GM18951 (cell line): ENCODE measurements around the gene ACBD7.

Experiments used
- POLR2A ChIP-seq: IDR thresholded peaks from 4 replicates; pipeline ENCODE4 v1.6.1; 2011; ENCODE audit warnings: mild to moderate bottlenecking; ENCODE audit not compliant: insufficient read length, insufficient read depth; ENCODE audit errors: extremely low read depth
- in situ Hi-C: fragments of 300-500 bp; cut with MboI; formaldehyde crosslinking; loops from one replicate; pipeline ENCODE4 v1.12.0; 2022; ENCODE audit warnings: low sequenced_read_pairs, mixed read lengths, inconsistent platforms; ENCODE audit not compliant: unreplicated experiment

ACBD7 gene

DNA sequence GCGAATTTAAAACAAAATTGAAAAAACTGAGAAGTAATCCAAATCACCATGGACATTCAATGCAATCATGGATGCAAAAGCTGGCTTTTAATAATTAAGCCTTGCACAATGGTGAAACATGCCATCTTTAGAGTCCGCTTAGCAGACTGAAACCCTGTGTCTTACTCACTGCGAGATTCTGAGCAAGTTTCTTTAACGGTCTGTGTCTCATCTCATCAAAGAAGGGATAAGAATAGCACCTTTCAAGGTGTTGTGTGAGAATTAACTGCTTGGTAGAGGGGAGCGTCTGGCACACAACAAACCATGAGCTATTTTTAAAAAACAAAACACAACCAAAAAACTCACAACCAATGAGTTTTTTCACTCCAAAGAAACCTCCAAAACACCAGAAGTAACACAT is 21.4 kb downstream of the ACBD7 start:
- in situ Hi-C loops: no loop called here
- TF ChIP-seq POLR2A: no peak

DNA sequence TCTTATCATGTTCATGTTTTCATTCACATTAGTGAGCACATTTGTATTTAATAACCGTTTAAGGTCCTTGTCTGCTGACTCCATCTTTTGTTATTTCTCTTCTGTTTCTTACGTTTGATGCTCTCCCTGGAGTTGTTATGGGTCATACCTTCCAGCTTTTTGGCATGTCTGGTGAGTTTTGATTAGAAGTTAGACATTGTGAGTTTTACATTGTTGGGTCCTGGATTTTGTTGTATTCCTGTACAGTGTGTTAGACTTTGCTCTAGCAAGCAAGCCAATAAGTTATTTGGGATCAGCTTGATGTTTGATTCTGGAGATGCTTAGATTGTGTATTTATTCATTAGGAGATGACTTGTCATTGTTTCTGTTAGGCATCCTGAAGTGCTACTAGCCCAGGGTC is 27.9 kb downstream of the ACBD7 start:
- in situ Hi-C loops: no loop called here

GRCh38 chr10:15059914-15060313 is 28.7 kb downstream of the ACBD7 start:
- TF ChIP-seq POLR2A: no peak
- in situ Hi-C loops: no loop called here

More for the DNA sequence above, 27.9 kb downstream of the ACBD7 start:
- no peak for TF ChIP-seq POLR2A

DNA sequence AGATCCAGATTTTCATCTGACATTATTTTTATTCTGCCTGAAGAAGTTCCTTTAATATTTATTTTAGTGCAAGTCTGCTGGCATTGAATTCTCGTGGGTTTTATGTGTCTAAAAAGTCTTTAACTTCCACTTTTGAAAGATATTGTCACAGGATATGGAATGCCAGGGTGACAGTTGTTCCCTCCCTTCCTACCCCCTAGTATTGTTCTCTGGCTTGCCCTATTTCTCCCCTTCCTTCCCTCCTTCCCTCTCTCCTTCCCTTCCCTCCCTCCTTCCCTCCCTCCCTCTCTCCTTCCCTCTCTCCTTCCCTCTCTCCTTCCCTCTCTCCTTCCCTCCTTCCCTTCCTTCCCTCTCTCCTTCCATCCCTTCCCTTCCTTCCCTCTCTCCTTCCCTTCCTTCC is 29.9 kb downstream of the ACBD7 start:
- no peak for TF ChIP-seq POLR2A
- in situ Hi-C loops: no loop called here

DNA sequence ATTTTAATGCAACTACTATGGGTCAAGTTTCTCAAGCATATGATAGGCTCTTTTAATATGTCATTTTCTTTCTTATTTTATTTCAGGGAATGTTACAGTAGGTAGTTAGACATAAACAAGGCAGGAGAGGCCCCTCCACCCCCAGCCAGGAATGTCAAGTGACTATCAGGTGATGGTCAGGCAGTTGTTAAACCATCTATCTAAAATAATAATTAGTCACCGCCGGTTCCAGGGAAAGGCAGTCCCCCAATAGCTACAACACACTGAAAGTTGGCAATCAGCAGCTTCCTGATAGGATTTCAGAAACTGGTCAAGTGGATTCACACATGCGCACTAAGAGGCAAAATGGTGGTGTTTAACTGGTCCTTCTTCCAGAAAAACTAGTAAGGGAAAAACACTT is 35.5 kb downstream of the ACBD7 start:
- TF ChIP-seq POLR2A: no peak
- in situ Hi-C loops: no loop called here

DNA sequence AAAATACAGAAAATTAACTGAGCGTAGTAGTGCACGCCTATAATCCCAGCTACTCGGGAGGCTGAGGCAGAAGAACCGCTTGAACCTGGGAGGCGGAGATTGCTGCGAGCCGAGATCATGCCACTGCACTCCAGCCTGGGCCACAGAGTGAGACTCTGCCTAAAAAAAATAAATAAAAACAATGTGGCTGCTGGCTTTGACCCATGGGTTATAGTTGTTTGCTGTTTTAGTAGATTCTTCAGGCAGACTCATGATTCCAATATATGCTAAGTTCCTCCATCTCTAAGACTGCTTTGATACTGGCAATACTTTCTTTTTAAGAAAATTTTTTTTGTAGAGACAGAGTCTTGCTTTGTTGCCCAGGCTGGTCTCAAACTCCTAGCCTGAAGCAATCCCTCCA is 36.5 kb downstream of the ACBD7 start:
- no peak for TF ChIP-seq POLR2A
- in situ Hi-C loops: no loop called here

GRCh38 chr10:15049533-15049932 is 39.0 kb downstream of the ACBD7 start:
- in situ Hi-C loops: no loop called here
- TF ChIP-seq POLR2A: no peak

DNA sequence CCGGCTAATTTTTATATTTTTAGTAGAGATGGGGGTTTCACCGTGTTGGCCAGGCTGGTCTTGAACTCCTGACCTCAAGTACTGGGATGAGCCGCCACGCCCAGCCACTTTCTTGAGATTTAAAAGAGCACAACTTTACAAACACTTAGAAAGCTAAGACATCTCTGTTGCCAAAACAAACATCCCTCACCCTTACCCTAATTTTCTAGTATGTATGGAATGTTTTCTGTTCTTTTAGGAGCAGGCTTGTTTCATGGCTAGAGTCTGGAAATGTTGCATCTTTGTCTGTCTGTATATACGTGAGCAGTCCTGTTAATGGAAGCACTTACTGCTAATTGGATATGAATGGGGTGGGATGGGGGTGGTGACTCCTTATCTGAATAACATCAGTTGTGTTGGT is 42.0 kb downstream of the ACBD7 start:
- in situ Hi-C loops: no loop called here
- TF ChIP-seq POLR2A: no peak

DNA sequence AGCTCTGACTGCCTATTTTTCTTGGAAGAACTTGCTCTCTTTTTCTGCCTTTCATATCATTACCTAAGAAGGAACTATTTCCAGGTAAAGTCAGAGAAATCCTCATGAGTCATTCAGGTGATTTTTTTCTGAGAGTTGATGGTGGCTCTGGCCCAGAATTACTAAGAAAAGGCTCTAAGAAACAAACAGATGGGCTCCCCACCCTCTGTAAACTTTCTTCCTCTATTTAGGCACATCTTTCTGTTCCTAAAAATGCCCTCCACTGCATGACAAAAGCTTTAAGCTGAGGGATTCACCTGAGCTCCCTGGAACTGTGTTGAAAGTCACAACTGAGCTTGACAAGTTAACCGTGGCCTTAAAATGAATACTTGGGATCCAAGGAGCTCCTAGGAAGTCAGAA is 43.2 kb downstream of the ACBD7 start:
- TF ChIP-seq POLR2A: no peak
- in situ Hi-C loops: no loop called here

DNA sequence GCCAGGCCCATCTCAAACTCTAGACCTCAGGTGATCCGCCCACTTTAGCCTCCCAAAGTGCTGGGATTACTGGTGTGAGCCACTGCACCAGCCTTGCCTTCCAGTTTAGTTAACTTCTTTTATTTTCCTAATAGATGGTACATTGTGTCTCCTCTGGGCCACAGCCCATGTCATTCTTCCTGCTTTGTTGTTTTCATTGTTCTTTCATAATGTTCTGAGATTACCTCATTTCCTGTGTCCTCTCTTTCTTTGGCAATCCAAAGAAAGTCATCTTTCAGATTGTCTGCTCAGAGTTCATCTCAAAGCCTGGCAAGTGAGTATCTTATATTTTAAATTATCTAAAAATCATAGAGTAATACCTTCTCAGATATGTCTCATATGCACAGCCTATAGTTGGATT is 44.9 kb downstream of the ACBD7 start, which contains the start of gene OLAH:
OLAH (plus strand) TSS at position 270 of the 400 bp plus-strand sequence. CDS start 3,346 bp downstream, outside the sequence.
- in situ Hi-C loops: no loop called here
- TF ChIP-seq POLR2A: no peak

DNA sequence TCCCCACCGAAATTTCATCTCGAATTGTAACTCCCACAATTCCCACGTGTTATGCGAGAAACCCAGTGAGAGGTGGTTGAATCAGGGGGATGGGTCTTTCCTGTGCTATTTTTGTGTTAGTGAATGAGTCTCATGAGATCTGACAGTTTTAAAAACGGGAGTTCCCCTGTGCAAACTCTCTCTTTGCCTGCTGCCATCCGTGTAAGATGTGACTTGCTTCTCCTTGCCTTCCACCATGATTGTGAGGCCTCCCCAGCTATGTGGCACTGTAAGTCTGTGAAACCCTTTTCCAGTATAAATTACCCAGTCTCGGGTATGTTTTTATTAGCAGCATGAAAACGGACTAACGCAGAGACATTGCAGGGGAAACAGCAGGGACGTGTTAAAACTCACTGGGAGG is 50.2 kb downstream of the ACBD7 start:
- in situ Hi-C loops: no loop called here
- no peak for TF ChIP-seq POLR2A

DNA sequence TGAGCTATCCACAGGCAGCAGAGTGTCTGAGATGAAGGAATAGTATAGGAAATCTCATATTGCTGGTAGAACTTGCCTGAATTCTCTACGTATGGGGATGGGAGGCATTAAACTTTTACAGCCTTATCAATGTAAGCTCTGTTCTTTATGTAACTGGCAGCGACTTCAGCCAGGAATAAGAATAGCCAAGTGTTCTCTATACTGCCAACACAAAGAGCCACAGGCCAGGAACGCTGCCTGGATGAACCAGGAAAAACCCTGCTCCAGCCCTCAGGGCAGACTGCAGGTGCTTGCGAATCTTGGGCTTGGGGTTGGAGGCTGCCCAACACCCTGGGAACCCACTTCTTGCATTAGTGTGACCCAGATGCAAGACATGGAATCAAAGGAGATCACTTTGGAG is 50.9 kb downstream of the ACBD7 start:
- in situ Hi-C loops: no loop called here
- no peak for TF ChIP-seq POLR2A

- TF ChIP-seq POLR2A: no peak
- in situ Hi-C loops: no loop called here
These were observed 52.9 kb downstream of the ACBD7 start for GRCh38 chr10:15035385-15036301.

GRCh38 chr10:15027741-15028140 is 60.8 kb downstream of the ACBD7 start:
- in situ Hi-C loops: no loop called here
- TF ChIP-seq POLR2A: no peak
